ENCODE results near the gene AARS2. TPM values are rescaled to one million over a fixed set of nuclear protein-coding genes. Genes with fewer than 3 reads are reported as not detected.

Gene AARS2
- total and polyA plus RNA-seq, 9 of the 15 experiments (the other 6 are each of a cell fraction or from before 2014, with no cell fraction given): 0.97 to 34.0 (median 18.3) TPM

DNA sequence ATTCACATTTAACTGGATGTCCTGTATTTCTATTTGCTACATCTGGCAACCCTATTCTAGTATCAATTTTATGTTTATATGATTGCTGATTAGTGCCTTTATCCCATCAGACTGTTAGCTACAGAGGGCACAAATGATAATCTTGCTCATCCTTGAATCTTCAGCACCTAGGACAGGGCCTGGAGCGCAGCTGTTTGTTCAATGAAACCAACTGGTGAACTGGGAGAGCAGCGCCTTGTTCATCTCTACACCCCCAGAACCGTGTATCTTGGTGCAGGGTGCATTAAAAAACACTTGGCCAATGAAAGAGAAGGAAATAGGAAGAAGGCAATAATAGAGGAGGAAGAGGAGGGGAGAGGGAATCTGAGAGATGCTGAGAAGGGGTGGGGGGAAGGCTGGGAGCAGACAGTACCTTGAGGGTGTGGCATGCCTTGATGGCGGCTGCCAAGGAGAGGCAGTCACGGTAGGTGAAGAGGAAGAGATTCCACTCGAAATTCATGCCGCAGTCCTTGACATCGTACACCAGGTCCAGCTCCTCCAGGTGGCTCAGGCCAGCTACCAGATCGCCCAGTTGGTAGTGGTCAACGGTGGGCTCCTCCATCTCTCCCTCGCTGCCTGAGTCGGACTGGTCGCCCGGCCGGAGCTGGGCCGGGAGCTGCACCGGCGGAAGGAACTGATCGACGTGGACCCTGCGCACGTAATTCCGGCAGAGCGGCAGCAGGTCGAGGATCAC lies 27.4 kb downstream of the AARS2 start (continued):
- TF ChIP-seq, protein P1, sequence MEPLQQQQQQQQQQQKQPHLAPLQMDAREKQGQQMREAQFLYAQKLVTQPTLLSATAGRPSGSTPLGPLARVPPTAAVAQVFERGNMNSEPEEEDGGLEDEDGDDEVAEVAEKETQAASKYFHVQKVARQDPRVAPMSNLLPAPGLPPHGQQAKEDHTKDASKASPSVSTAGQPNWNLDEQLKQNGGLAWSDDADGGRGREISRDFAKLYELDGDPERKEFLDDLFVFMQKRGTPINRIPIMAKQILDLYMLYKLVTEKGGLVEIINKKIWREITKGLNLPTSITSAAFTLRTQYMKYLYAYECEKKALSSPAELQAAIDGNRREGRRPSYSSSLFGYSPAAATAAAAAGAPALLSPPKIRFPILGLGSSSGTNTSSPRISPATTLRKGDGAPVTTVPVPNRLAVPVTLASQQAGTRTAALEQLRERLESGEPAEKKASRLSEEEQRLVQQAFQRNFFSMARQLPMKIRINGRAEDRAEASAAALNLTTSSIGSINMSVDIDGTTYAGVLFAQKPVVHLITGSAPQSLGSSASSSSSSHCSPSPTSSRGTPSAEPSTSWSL (CRISPR knock-in tag; IDR thresholded peaks at IDR 0.05; ENCODE audit: borderline replicate concordance): no peak
- TF ChIP-seq ZNF584 (CRISPR knock-in tag; IDR thresholded peaks at IDR 0.05; ENCODE audit: low read depth) (no peak), RBM25 (IDR thresholded peaks at IDR 0.05; ENCODE audit: low read depth, low read length, severe bottlenecking) (no peak)

DNA sequence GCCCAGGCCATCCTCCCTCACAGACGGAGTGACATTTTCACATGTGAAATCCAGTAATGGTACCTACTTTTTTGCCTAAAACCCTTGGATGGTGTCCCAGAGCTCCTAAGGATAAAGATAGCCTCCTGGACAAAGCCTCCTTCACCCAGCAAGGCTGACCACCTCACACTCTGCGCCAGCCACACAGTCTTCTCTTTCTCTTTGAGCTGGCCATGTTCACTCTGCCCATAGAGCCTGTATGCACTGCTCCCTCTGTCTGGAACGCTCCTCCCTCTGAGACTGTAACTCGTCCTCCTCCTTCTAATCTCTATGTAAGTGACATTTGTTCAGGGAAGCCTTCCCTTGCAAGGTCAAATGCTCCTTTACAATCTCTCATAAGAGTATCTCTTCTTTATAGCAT lies 28.3 kb downstream of the AARS2 start:
- WGBS (ENCODE audit: insufficient coverage, low coverage, missing lambda C conversion rate): 0% methylated on average over 4 of the region's 4 CpGs

More for the DNA sequence above, 28.3 kb downstream of the AARS2 start:
- intact Hi-C loops (cut with micrococcal nuclease): no loop called here
- Histone ChIP-seq H3K4me1 (replicated peaks in 1 of 2; ENCODE audit: control insufficient read depth in 2 of 2, insufficient read depth in 2 of 2, low read length in 2 of 2) (peaks cover 0 to 9% of the 10 kb centered on the region in 2 experiments; a peak in 2 of 5 replicates), H3K36me3 (ENCODE audit: control insufficient read depth, insufficient read depth, low read length) (no peaks in the 10 kb centered on the region), H3K9me1 (ENCODE audit: control insufficient read depth, insufficient read depth, low read length) (no peaks in the 10 kb centered on the region), H3K27me3 (ENCODE audit: control insufficient read depth in 2 of 2, insufficient read depth in 2 of 2, low read length in 2 of 2) (peaks cover 55 to 85% of the 10 kb centered on the region in 2 experiments), H3K4me3 (no peak overlapping the region), H2AFZ (ENCODE audit: low read depth, low read length) (no peak overlapping the region), H3K27ac (ENCODE audit: extremely low read depth, low read depth, low read length) (no peak overlapping the region), H3K9me3 (replicated peaks; ENCODE audit: control insufficient read depth, insufficient read depth, low read depth, low read length) (no peaks in the 10 kb centered on the region), H3K79me2 (ENCODE audit: control insufficient read depth, insufficient read depth, low read length) (no peaks in the 10 kb centered on the region), H3K9ac (ENCODE audit: insufficient read depth in 1 of 2, low read depth in 2 of 2, low read length in 2 of 2) (no peak overlapping the region), H4K20me1 (replicated peaks; ENCODE audit: control insufficient read depth, insufficient read depth, low read length) (no peaks in the 10 kb centered on the region; the same call in 1 of the 2 replicates), H3K4me2 (ENCODE audit: insufficient read depth, low read length) (no peak overlapping the region)
- BruUV-seq (replicated peaks): no TSS peak
- DNase-seq (ENCODE audit: extremely low read depth in 1 of 4, low spot score in 3 of 4) (no peak), ATAC-seq (no peak), FAIRE-seq (no peak)
- ChIA-PET CTCF (ENCODE audit: low intra/inter-chr PET ratio) (no interaction called here), POLR2A (interaction anchor here (0.7 to 5.1 kb wide), 4 partner anchors 8 to 113 kb away, joined by 3 to 20 read pairs (median 5); partner anchors contain the start of gene HSP90AB1)
- no peak for TF ChIP-seq HSF4 (CRISPR knock-in tag; IDR thresholded peaks at IDR 0.05; ENCODE audit: borderline replicate concordance)
- no peak for TF ChIP-seq POLR2AphosphoS2 (IDR thresholded peaks at IDR 0.05; ENCODE audit: low read length)
- TF ChIP-seq ZNF263 (CRISPR knock-in tag; IDR thresholded peaks at IDR 0.05; ENCODE audit: borderline replicate concordance): peak; percentile 40; the same call in 1 of the 2 replicates
- TF ChIP-seq, protein P2, sequence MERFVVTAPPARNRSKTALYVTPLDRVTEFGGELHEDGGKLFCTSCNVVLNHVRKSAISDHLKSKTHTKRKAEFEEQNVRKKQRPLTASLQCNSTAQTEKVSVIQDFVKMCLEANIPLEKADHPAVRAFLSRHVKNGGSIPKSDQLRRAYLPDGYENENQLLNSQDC (CRISPR knock-in tag; IDR thresholded peaks at IDR 0.05): no peak
- no peak for TF ChIP-seq SIN3B (IDR thresholded peaks at IDR 0.05; ENCODE audit: low read depth)
- in situ Hi-C loops (cut with MboI): no loop called here
